Activated CD4-positive, alpha-beta T cell treated with anti-CD3 and anti-CD28 coated beads for 4 hours (primary cell): ENCODE results near the gene SMIM20.
"Not testable (repeated sequence)": the region's sequence is repeated elsewhere in the genome, so short reads cannot be mapped to it uniquely, and the experiment has no call there.

Experiments
- DNase-seq, 2 donors: peaks; one replicate each; pipeline ENCODE4 v3.0.0-alpha.2; 2020

SMIM20 gene

GRCh38 chr4:25913851-25914669 is at the start of gene SMIM20:
TSS of gene SMIM20 (plus strand) at chr4:25914220. CDS start at chr4:25914314, 94 bp downstream.
- peak; percentile 87 to 90 for DNase-seq

GRCh38 chr4:25865586-25865985 is 48.4 kb upstream of the SMIM20 start:
- DNase-seq = no peak

GRCh38 chr4:25866401-25866800 is 47.6 kb upstream of the SMIM20 start:
- DNase-seq = not testable (repeated sequence)

- DNase-seq = no peak
Observed at GRCh38 chr4:25867781-25868294, 46.2 kb upstream of the SMIM20 start.

GRCh38 chr4:25870081-25870480 is 43.9 kb upstream of the SMIM20 start:
- DNase-seq = no peak

GRCh38 chr4:25872851-25873631 is 41.0 kb upstream of the SMIM20 start:
- no peak for DNase-seq

GRCh38 chr4:25873632-25874129 is 40.3 kb upstream of the SMIM20 start:
- DNase-seq = no peak

GRCh38 chr4:25874655-25875054 is 39.4 kb upstream of the SMIM20 start:
- no peak for DNase-seq

GRCh38 chr4:25875281-25875745 is 38.7 kb upstream of the SMIM20 start:
- no peak for DNase-seq

GRCh38 chr4:25878676-25879075 is 35.3 kb upstream of the SMIM20 start:
- no peak for DNase-seq

GRCh38 chr4:25879091-25879584 is 34.9 kb upstream of the SMIM20 start:
- DNase-seq = no peak

GRCh38 chr4:25879587-25879986 is 34.4 kb upstream of the SMIM20 start:
- no peak for DNase-seq

GRCh38 chr4:25879991-25880651 is 33.9 kb upstream of the SMIM20 start:
- DNase-seq = no peak

- DNase-seq = no peak
Observed at GRCh38 chr4:25881193-25881592, 32.8 kb upstream of the SMIM20 start.

GRCh38 chr4:25882226-25882625 is 31.8 kb upstream of the SMIM20 start:
- DNase-seq = no peak

GRCh38 chr4:25883565-25883964 is 30.5 kb upstream of the SMIM20 start:
- DNase-seq = no peak

- no peak for DNase-seq
Observed at GRCh38 chr4:25884031-25884782, 29.8 kb upstream of the SMIM20 start.

GRCh38 chr4:25888781-25889180 is 25.2 kb upstream of the SMIM20 start:
- no peak for DNase-seq

- no peak for DNase-seq
Observed at GRCh38 chr4:25889589-25890503, 24.2 kb upstream of the SMIM20 start.

- no peak for DNase-seq
Observed at GRCh38 chr4:25890571-25891485, 23.2 kb upstream of the SMIM20 start.
